ENCODE data around the gene SAP130. TPM values are rescaled to one million over a fixed set of nuclear protein-coding genes. Genes with fewer than 3 reads are reported as not detected.
A peak's percentile ranks its signal among the peaks of the same experiment; 100 is the strongest.

The SAP130 gene
- total RNA-seq, 1 donor from 2014 or later = 51.7 TPM

DNA sequence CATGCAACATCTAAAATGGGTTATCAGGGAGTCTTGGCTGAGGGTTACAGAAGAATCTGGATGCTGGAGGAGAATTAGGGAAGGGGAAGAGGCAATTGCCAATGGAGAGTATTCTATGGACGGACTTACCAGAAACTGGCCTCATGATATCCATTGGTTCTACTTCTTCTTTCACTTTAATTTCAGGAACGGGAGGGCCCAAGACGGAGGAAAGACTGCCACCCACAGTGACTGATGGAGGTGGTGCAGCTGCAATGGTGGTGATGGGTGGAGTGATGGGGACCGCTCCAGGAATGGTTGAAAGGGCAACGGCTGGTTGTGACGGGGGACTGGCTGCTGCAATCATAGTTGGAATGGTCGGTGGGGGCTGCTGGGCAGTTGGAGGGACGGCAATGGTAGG is 73.0 kb downstream of the SAP130 start:
- Mint-ChIP-seq H3K27ac (ENCODE audit: unreplicated experiment) (no peak overlapping the region), H3K4me3 (no peak overlapping the region), H3K27me3 (ENCODE audit: low read depth) (no peaks in the 10 kb centered on the region), H3K4me1 (no peaks in the 10 kb centered on the region), H3K9me3 (no peaks in the 10 kb centered on the region), H3K36me3 (ENCODE audit: low read depth) (peaks cover 17% of the 10 kb centered on the region)
- no peak for DNase-seq (ENCODE audit: low read depth, low spot score)
- TF ChIP-seq, protein P1, sequence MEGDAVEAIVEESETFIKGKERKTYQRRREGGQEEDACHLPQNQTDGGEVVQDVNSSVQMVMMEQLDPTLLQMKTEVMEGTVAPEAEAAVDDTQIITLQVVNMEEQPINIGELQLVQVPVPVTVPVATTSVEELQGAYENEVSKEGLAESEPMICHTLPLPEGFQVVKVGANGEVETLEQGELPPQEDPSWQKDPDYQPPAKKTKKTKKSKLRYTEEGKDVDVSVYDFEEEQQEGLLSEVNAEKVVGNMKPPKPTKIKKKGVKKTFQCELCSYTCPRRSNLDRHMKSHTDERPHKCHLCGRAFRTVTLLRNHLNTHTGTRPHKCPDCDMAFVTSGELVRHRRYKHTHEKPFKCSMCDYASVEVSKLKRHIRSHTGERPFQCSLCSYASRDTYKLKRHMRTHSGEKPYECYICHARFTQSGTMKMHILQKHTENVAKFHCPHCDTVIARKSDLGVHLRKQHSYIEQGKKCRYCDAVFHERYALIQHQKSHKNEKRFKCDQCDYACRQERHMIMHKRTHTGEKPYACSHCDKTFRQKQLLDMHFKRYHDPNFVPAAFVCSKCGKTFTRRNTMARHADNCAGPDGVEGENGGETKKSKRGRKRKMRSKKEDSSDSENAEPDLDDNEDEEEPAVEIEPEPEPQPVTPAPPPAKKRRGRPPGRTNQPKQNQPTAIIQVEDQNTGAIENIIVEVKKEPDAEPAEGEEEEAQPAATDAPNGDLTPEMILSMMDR (conservative IDR thresholded peaks at IDR 0.05) = no peak

DNA sequence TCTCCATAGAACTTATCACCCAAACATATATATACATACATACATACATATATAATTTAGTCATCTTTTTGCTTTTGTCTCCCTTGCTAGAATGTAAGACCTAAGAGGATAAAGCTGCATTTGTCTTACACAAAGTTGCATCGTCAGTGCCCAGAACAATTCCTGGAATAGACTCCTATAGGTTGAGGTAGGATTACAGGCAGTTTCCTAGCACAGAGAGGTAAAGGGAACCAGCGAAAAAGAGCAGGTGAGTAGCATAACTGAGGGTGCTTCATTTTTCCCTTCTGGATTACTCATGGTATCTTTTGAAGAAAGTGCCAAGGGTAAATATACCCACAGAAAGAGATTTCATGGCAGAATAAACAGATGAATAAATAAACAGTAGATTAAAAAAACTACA is 74.0 kb downstream of the SAP130 start:
- no peaks in the 10 kb centered on the region for H3K27me3 Mint-ChIP-seq (ENCODE audit: low read depth)
- peaks cover 19% of the 10 kb centered on the region for H3K36me3 Mint-ChIP-seq (ENCODE audit: low read depth)
- H3K4me3 Mint-ChIP-seq = no peak overlapping the region
- peak overlapping the region; percentile 37 for H3K27ac Mint-ChIP-seq (ENCODE audit: unreplicated experiment)
- no peaks in the 10 kb centered on the region for H3K9me3 Mint-ChIP-seq
- DNase-seq (ENCODE audit: low read depth, low spot score) = no peak
- TF ChIP-seq, protein P1 (conservative IDR thresholded peaks at IDR 0.05) = no peak
- H3K4me1 Mint-ChIP-seq = no peaks in the 10 kb centered on the region

- Mint-ChIP-seq H3K4me3 (no peak overlapping the region), H3K9me3 (no peaks in the 10 kb centered on the region), H3K27ac (ENCODE audit: unreplicated experiment) (no peak overlapping the region), H3K4me1 (no peaks in the 10 kb centered on the region), H3K27me3 (ENCODE audit: low read depth) (no peaks in the 10 kb centered on the region), H3K36me3 (ENCODE audit: low read depth) (peaks cover 19% of the 10 kb centered on the region)
- TF ChIP-seq, protein P1 (conservative IDR thresholded peaks at IDR 0.05) = no peak
- no peak for DNase-seq (ENCODE audit: low read depth, low spot score)
Observed at GRCh38 chr2:127953128-127953718, 74.6 kb downstream of the SAP130 start.

DNA sequence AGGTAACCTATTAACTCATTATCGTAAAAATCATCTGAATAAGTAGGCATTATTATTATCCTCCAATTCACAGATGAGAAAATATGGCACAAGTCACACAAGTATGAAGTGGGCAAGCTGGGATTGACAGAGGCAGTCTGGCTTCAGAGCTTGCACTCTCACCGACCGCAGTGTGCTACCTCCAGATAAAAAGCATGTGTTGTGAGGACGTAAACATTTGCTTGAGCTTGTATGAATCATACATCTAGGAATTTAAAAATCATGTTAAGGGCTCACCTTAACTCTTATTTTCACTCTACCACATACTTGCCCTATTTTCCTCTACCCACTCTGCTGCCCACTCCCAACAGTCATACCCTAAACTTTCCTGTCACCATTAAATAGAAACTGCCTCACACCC is 76.8 kb downstream of the SAP130 start:
- no peak overlapping the region for H3K27ac Mint-ChIP-seq (ENCODE audit: unreplicated experiment)
- no peaks in the 10 kb centered on the region for H3K4me1 Mint-ChIP-seq
- H3K9me3 Mint-ChIP-seq = no peaks in the 10 kb centered on the region
- no peak for DNase-seq (ENCODE audit: low read depth, low spot score)
- TF ChIP-seq, protein P1 (conservative IDR thresholded peaks at IDR 0.05) = no peak
- H3K36me3 Mint-ChIP-seq (ENCODE audit: low read depth) = peaks cover 25% of the 10 kb centered on the region
- H3K4me3 Mint-ChIP-seq = no peak overlapping the region
- no peaks in the 10 kb centered on the region for H3K27me3 Mint-ChIP-seq (ENCODE audit: low read depth)

DNA sequence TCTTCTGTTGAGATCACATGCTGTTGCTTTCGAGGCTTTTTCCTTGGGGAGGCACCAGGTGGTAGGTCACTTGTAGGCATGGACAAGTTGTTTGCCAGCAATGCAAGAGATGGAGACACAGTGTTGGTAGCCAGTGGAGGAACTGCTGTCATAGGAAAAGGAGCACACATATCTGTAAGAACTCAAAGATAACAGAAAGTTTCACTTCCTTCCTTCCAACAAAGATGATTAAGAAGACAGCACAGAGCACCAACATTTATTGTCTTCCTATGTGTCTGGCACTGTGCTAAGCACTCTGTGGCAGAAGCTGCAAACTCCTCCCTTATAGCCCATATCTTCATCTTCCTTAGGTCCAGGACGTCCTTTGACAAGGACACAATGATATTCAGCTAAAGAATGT is 77.6 kb downstream of the SAP130 start:
- H3K27ac Mint-ChIP-seq (ENCODE audit: unreplicated experiment) = no peak overlapping the region
- H3K4me1 Mint-ChIP-seq = no peaks in the 10 kb centered on the region
- H3K36me3 Mint-ChIP-seq (ENCODE audit: low read depth) = peaks cover 27% of the 10 kb centered on the region
- no peak overlapping the region for H3K4me3 Mint-ChIP-seq
- no peaks in the 10 kb centered on the region for H3K27me3 Mint-ChIP-seq (ENCODE audit: low read depth)
- no peak for DNase-seq (ENCODE audit: low read depth, low spot score)
- TF ChIP-seq, protein P1 (conservative IDR thresholded peaks at IDR 0.05) = no peak
- H3K9me3 Mint-ChIP-seq = no peaks in the 10 kb centered on the region
